Measurements from ENCODE around the gene PTK6.

DNA sequence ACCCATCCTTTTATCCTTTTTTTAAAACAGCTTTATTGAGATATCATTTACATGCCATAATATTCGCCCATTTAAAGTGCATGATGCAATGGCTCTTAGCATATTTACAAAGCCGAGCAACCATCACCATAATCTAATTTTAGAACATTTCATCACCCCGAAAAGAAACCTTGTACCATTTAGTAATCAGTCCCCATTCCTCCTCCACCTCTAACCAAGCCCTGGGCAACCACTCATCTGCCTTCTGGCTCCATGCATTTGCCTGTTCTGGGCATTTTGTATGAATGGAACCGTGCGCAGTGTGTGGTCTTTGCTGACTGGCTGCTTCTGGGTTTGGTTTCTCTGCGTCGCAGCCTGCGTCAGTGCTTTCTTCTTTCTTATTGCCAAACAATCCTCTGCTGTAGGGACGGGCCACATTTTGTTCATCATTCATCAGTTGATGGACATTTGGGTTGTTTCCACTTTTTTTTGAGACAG is 28.1 kb downstream of the PTK6 start:
- TF ChIP-seq CTCF (conservative IDR thresholded peaks at IDR 0.05; ENCODE audit: low read length) (no peak), EZH2phosphoT487 (IDR thresholded peaks at IDR 0.05; ENCODE audit: borderline replicate concordance, low read depth, low read length) (no peak)
